Activated T-cell treated with anti-CD3 and anti-CD28 coated beads, Interleukin-2, amount 50 U/mL, for 48 hours (primary cell): ENCODE measurements around the gene FAM50A.

Experiments
- DNase-seq, 2 experiments: peaks; one replicate each; pipeline ENCODE4 v3.0.0-alpha.2; 2020

FAM50A gene

DNA sequence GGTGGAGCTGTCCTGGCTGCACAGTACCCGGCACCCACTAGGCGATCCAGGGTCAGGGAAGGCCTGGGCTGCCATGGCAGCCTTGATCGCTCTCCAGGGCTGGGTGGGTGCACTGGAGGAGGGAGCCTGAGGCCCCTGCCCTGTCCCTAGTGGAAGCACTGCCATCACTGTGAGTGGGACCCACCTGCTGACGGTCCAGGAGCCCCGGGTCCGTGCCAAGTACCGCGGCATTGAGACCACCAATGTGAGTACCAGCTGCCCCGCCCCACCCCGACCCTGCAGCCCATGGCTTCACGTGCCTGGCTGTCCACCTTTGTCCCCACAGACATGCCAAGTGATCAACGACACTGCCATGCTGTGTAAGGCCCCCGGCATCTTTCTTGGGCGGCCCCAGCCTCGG lies 23.0 kb downstream of the FAM50A start:
- DNase-seq = no peak

DNA sequence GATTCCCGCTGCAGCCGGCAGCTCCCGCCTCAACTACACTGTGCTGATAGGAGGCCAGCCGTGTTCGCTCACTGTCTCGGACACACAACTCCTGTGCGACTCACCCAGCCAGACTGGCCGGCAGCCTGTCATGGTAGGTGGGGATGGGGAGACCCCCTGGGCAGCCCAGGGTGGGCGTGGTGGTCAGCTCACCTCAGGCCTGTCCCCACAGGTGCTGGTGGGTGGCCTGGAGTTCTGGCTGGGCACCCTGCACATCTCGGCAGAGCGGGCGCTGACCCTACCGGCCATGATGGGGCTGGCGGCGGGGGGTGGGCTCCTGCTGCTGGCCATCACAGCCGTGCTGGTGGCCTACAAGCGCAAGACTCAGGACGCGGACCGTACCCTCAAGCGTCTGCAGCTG lies 23.6 kb downstream of the FAM50A start:
- DNase-seq = no peak

DNA sequence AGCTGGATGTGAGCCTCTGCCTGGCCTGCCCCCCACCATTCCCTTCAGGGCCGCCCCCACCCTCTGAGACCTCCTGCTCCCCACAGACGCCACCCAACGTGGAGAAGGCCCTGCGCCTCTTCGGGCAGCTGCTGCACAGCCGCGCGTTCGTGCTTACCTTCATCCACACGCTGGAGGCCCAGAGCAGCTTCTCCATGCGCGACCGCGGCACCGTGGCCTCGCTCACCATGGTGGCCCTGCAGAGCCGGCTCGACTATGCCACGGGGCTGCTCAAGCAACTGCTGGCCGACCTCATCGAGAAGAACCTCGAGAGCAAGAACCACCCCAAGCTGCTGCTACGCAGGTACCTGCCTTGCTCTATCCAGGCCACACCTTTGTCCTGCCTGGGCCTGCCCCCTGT lies 24.3 kb downstream of the FAM50A start:
- no peak for DNase-seq

DNA sequence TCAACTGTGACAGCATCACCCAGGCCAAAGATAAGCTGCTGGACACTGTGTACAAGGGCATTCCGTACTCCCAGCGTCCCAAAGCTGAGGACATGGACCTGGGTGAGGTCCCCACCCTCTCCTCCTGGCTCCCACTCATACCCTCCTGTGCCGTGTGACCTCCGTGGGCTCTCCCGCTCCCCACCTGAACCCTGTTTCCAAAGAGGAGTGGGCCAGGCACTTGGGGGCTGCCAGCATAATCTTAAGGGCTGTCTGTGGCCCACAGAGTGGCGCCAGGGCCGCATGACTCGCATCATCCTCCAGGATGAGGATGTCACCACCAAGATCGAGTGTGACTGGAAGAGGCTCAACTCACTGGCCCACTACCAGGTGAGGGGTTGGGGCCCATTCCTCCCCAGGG lies 25.2 kb downstream of the FAM50A start:
- DNase-seq = no peak

DNA sequence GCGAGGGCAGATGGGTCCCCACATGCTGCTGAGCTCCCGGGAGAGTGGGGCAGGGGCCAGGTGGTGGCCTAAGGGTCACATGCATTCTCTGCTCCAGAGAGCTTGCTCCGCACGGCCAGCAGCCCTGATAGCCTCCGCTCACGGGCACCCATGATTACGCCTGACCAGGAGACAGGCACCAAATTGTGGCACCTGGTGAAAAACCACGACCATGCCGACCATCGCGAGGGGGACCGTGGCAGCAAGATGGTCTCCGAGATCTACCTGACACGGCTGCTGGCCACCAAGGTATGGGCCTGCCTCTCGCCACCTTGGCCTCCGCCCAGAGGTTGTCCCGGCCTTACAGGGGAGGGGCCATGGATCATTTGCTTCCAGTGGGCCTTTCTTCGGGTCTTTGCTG lies 25.9 kb downstream of the FAM50A start:
- DNase-seq = no peak

DNA sequence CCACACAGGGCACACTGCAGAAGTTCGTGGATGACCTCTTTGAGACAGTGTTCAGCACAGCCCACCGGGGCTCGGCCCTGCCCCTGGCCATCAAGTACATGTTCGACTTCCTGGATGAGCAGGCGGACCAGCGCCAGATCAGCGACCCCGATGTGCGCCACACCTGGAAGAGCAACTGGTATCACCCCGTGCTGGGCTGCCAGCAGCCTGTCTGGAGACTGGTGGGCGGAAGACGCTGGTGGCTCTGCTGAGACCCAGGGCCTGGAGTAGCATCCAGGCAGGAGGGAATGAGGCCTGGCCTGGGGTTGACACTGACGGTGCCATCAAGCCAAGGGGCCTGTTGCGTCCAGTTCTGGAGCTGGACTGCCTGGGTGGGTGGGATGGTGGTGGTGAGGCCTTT lies 26.5 kb downstream of the FAM50A start:
- no peak for DNase-seq

DNA sequence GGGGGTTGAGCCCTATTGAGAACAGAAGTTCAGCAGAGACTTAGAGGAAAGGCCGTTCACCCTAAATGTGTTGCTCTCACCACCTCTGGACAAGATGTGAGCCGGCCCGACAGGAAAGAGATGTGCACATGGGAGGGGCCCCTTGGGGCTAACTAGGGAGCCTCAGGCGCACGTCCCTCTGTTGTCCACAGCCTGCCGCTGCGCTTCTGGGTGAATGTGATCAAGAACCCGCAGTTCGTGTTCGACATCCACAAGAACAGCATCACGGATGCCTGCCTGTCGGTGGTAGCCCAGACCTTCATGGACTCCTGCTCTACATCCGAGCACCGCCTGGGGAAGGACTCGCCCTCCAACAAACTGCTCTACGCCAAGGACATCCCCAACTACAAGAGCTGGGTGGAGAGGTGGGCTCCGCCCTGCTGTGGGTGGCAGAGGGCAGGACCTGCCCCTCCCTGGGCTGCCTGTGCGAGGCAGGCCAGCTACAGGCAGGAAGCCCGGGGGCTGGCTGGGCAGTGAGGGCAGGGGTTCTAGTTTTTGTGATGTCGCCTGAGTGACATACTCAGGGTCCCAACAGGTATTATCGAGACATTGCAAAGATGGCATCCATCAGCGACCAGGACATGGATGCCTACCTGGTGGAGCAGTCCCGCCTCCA lies 27.1 kb downstream of the FAM50A start:
- no peak for DNase-seq

DNA sequence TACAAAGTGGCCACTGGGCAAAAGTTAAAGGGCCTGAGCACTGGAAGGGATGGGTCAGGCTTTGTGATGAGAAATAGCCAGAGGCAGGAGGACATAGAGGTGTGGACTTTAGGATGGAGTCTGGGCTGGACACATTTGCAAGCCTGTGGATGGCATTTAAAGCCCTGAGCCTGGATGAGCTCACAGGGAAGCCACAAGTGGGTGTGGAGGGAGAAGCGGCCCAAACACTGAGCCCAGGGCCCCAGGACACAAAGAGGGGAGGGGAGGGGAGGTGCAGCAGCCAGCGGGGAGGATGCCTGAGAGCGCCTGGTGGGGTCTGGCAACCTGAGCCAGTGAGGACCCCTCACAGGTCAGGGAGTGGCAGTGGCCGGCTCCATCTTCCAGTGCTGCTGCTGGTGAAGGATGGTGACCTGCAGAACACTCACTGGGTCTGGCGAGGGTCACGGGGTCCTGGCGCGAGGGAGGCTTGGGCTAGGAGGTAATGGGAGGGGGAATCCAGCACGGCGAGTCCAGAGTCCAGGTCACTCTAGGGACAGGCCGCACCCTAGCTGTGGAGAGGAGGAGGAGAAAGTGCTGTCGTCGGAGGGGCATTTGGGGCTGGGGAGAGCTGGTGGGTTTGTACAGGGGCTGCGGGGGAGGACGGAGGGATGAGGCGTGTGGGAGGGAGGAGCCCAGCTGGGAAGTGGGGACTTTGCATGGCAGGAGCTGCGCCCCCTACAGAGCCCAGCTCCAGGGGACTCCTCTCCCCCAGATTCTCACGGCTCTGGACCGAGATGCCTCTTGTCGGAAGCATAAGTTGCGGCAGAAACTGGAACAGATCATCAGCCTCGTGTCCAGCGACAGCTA lies 28.1 kb downstream of the FAM50A start:
- DNase-seq = no peak

DNA sequence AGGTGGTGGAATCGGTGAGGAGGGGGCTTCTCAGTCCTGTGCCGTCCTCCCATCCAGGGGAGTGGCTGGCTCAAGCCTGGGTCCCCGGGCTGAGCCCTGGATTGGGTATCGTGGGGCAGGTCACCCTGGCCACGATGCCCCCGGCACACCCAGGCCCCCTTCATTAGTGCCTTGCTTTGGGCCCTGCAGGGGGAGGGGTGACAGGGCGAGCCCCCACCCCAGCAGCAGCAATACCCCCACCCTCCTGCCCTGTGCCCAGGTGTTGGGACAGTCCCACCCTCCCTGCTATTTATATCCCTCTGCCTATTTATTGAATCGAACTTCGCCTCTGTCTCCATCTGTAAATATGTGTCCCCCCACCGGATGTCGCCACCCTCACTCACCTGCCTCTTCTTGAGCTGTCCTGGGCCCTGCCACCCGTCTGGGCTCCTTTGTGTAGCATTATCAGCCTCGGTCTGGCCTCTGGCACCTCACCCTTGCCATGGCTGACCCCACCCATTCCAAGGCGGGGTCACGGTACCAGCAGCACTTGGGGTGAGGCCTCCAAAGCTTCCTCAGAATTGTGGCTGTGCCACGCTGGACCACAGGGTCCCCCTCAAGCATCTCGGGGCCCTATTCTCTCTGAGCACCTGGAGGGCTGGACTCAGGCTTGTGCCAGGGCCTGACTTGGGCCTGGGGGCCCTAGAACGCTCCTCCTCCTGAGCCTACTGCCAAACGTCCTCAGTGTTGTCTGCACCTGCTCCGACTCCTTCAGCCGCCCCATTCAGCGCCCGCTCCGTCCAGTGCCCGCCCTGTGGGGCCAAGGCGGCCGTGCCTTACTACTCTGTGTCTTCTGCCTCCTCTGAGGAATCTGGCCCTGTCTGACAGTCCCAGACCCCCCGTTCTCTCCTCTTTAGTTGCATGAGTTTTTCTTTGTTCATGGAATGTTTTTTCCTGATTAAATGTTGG lies 29.0 kb downstream of the FAM50A start:
- no peak for DNase-seq

DNA sequence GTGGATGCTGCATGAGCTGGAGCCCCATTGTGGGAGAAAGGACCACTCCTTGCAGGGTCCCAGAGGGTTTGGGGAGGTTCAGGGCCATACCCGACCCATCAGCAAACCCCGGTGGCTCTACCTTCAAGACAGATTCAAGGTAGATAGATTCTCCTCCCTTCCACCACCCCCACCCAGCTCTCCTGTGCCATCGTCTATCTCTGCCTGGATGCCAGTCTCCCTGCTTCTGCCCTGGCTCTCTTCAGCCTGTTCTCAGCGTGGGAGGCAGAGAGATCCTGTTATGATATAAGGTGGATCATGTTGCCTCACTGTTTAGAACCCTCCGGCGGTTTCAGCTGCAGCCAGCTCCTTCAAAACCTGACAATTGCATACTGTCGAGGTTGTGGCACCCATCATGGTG lies 29.7 kb downstream of the FAM50A start:
- DNase-seq = no peak

DNA sequence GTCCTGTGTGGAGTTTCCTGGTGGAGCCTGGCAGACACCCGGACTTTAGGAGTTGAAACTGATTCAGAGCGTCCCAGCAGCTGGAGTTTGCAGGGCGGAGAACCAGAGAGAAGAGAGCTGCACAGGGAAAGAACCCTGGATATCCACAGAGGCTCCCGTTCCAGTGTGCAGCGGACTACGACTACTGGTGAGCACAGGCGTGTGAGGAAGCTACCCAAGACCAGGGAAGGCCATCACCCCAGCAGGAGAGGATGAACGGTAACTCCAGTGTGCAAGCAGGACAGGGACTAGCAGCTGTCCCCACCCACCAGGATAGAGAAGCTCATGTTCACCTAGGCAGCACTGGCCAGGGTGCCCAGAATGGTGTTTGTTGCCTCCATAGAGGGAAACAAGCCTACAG lies 32.9 kb downstream of the FAM50A start:
- no peak for DNase-seq

DNA sequence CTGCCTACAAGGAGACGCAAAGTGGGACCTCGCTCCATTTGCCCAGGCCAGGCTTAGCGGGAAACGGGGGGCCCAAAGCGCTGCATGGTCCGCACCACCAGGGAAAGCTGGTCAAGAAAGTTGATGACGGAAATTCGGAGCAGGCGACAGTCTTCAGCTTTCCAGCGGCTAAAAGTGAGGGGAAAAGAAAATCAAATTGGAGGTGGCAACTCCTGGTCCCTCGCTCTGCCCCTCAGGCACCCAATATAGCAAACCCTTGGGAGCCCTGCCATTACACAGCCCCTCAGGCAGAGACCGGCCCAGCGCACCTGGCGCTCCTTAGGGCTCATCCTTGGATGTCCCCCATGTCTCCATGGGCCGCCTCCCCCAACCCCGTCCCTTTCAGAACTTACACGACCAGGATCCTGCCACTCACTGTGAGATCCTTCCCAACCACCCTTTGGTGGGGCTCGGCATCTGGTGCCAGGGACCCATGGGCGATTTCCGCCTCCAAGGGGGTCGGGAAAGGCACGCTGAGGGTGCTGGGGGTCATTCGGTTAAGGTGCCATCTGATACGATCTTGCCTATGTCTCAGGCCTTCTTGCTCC lies 34.0 kb downstream of the FAM50A start:
- no peak for DNase-seq

DNA sequence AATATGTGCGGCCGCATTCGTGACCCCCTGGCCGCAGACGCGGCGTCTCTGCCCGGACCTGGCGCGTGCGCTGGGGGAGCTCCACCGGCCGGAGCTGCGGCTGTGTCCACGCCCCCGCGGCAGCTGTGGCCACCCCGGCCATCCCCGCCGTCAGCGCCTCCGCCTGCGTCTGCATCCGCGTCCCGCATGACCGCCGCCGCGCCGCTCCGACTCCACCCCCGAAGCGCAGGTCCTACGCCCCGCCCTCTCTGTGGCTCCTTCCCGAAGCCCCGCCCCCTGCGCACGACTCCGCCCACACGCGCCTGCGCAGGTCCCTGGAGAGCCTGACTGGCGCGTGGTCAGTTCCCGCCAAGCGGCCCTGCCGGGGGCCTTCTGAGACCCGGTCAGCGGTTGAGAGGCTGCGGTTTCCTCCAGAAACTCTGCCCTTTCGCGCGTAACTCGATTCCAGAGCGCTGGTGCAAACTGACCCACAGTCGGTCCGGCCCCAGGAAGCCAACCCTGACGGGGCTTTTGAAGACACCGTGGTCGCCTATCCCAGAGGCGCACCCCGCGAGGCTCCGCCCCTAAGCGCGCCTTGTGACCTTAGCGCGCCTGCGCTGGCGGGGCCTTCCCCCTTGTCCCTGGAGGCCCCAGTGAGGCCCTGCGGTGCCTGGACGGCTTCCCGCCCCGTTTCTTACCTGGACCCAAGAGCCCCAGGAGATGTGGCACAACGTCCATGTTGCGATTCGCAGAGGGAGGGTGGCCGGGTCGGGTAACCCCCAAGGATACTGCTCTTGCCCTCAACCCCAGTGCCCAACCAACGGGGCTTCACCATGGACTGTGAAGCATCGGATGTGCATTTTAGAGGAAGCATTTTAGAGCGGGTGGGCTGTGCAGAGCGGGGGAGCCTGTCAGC lies 35.0 kb downstream of the FAM50A start, which contains the start of gene LAGE3:
TSS of gene LAGE3 (minus strand) at position 554 of the 895 bp plus-strand sequence. CDS start at position 188, 366 bp downstream.
- DNase-seq = peak; percentile 96 to 97

DNA sequence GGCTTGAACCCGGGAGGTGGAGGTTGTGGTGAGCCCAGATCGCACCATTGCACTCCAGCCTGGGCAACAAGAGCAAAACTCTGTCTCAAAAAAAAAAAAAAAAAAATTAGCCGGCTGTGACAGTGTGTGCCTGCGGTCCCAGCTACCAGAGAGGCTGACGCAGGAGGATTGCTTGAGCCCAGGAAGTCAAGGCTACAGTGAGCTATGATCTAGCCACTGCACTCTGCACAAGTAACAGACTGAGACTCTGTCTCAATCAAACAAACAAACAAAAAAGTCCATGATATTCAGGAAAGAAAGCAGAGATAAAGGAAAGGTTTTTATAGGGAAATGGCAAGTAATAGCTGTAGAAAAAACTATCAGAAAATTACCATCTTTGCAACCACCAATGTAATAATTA lies 37.3 kb downstream of the FAM50A start:
- no peak for DNase-seq

DNA sequence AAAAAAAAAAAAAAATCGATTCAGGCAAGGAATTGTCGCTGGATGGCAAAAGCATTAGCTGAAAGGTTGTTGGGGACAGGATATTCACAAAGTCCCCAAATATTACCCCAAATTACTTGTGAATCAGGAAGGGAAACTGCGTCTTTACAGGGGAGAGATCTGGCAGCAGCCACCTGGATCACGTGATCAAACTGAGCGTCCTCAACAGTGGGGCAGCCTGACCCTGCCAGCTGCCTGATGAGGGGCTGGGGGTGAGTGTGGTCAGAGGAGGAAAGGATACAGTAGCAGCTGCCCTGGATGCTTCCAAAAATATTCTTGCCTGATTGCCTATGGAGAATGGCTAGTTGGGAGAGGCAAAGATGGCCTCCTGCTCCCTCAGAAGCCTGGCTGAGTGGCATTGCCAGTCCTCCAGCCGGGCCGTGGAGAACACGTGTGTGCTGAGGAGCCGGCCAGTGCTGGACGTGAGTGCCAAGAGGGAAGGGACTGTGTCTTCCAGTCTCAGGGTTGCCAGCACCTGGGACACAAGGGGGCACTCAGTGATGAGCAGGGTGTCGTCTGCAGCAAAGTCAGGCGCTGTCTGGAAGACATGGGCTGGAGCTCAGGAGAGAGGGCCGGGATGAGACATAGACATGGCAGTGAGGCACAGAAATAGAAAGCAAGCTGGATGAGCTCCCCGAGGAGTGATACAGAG lies 38.1 kb downstream of the FAM50A start:
- DNase-seq = no peak

DNA sequence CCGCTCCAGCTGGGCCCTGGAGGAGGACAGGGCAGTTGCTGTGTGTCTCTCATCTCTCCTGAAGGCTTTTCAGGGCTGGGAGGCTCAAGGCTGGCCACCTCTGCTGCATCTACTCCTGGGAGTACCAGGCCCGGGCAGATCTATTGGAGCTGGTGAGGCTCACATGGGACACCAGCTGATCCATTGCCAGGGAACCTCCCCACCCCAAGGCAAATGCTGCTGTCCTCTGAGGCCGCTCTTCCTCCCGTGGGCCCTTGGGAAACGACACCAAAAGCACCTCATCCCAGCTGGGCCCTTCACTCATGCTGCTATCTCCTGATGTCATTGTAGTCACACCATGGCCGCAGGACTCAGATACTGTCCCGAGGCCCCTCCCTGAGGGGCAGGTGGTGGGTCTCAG lies 38.8 kb downstream of the FAM50A start:
- no peak for DNase-seq

DNA sequence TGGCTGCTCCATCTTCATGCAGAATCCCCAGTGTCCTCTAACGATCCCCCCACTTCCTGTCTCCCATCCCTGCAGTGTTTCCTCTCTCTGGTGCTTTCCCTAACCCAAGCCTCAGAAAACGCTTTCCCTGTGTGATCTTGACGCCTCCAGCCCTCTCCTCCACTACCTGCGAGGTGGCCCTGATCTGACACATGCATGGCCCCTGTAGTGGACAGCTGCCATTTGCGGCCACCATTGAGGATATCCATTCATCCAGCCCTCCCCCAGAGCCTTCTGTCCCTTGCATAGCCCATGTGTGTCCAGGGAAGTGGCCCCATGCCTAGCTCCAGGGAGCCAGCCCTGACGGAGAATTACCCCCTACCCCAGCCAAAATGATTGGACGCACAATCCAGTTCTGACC lies 39.4 kb downstream of the FAM50A start:
- DNase-seq = no peak

DNA sequence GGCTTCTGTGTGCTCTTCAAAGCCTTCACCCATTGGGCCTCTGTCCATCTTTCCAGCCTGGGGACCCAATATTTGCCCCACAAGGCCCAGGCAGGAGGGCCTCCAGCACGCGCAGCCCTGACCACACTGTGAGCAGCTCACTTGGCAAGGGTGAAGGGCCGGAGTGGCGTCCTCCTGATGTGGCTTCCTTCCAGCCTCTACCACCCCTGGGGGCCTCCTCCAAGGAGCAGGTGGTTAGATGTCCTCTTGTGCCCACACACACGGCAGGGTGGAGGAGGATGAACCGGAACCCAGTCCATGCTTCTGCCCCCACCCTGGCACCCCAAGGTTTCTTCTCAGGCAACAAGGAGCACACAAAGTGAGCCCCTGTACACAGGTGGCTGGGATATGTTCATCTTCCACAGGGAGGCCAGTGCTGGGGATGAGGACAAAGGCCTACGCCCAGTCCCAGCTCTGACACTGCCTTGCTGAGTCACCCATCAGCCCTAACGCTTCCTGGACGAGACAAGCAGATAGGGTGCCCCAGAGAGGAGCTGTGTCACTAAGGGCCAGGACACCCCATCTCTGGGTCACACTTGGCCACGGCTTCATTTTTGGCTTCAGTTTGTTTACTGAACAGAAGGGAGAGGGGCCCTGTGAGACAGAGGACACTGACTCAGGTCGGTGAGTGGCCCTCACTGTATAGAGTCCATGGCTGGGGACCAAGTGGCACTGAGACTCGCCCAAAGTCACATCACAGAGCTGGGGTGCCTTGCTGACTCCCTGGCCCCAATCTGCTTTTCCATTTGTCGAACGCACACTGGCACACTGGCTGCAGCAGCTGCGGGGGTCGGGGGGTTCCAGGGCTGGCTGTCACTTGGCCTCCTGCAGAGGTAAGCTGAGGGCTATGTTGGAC lies 40.6 kb downstream of the FAM50A start:
- DNase-seq = no peak

DNA sequence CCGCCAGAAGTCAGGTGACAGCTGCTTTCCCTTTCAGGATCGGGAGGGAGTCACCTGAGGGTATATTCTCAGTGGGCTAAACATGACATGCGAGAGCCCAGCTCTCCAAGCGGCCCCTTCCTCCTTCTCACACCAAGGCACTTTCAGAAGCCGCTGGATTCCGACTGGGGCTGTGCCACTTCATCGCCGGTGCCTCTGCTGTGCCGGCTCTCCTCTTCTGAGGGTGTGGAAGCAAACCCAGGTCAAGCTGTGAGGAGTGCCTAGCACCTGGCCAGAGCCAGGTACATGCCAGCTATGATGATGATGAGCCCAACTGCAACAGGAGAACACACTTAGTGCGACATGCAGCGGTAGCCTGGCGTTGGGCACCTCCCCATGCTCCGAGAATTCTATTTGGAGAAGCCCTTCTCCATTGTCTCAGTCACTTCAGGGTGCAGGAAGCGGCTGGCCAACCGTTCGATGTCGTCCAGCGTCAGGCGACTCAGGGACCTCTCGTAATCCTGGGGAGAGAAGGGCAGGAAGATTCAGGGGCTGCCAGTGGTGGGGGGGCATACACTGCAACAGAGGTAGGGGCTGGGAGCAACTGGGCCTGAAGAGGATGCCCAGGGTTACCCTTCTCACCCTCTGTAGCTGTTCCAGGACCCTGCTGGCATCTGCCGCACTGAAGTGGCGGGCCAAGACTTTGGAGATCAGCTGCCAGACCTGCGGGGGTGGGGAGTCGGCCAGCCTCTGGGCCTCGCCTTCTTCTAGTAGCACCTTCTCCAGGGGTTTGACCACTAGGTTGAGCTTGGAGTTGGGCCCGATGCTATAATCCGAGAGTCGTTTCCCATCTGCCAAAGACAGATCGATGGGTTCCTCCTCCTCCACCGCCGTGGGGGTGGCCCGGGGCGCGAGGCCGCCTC lies 41.5 kb downstream of the FAM50A start:
- DNase-seq = no peak
